Measurements from ENCODE around the gene BCORL1.

DNA sequence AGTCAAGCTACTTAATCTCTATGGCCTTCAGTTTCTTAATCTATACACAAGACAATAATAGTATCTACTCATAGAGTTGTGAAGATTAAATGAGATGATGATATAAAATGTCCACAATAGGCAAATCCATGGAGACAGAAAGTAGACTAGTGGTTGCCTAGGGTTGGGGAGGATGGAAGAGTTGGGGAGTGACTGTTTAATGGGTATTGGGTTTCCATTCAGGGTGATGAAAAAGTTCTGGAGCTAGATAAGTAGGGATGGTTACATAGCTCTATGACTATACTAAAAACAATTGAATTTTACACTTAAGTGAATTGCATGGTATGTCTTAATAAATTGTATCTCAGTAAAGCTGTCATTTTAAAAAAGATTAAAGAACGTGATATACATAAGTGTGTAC, 35.7 kb downstream of the BCORL1 start:
- TF ChIP-seq, protein P1, sequence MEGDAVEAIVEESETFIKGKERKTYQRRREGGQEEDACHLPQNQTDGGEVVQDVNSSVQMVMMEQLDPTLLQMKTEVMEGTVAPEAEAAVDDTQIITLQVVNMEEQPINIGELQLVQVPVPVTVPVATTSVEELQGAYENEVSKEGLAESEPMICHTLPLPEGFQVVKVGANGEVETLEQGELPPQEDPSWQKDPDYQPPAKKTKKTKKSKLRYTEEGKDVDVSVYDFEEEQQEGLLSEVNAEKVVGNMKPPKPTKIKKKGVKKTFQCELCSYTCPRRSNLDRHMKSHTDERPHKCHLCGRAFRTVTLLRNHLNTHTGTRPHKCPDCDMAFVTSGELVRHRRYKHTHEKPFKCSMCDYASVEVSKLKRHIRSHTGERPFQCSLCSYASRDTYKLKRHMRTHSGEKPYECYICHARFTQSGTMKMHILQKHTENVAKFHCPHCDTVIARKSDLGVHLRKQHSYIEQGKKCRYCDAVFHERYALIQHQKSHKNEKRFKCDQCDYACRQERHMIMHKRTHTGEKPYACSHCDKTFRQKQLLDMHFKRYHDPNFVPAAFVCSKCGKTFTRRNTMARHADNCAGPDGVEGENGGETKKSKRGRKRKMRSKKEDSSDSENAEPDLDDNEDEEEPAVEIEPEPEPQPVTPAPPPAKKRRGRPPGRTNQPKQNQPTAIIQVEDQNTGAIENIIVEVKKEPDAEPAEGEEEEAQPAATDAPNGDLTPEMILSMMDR (IDR thresholded peaks at IDR 0.05), result no peak
- TF ChIP-seq POLR2A (IDR thresholded peaks at IDR 0.05), result no peak
